CD14-positive monocyte (primary cell): ENCODE measurements around the gene PRMT2. TPM values are rescaled to one million over a fixed set of nuclear protein-coding genes. Genes with fewer than 3 reads are reported as not detected.

Experiments used
- DNase-seq, 3 donors: peaks; one replicate each; pipeline ENCODE4 v3.0.0-alpha.2; 2011 to 2022
- H2AFZ ChIP-seq: 2 replicates; pipeline ENCODE4 v1.6.0; 2012; ENCODE audit warnings: mild to moderate bottlenecking, low read depth, low read length, inconsistent platforms; ENCODE audit not compliant: insufficient read depth, poor library complexity, severe bottlenecking
- H3K27ac ChIP-seq, 2 donors: 1 replicate in 1 of 2; 2 replicates in 1 of 2; pipeline ENCODE4 v1.5.1; 2012 to 2013; ENCODE audit warnings: low read length in 2 of 2, control low read depth in 1 of 2, inconsistent platforms in 1 of 2, low read depth in 1 of 2, mild to moderate bottlenecking in 1 of 2
- H3K27me3 ChIP-seq, 2 donors: one replicate each; pipeline versions ENCODE4 v1.6.0 to v1.6.1; 2011 to 2013; ENCODE audit warnings: low read length in 2 of 2; ENCODE audit not compliant: control insufficient read depth in 2 of 2, insufficient read depth in 2 of 2
- H3K36me3 ChIP-seq, 2 donors: replicated peaks in 1 of 2; 1 replicate in 1 of 2; 2 replicates in 1 of 2; pipeline versions ENCODE4 v1.5.1 to v1.6.1; 2012 to 2013; ENCODE audit warnings: low read length in 2 of 2, control low read depth in 1 of 2, inconsistent platforms in 1 of 2, mild to moderate bottlenecking in 1 of 2; ENCODE audit not compliant: insufficient read depth in 2 of 2, control insufficient read depth in 1 of 2
- H3K4me1 ChIP-seq, 2 donors: 1 replicate in 1 of 2; 2 replicates in 1 of 2; pipeline versions ENCODE4 v1.5.1 to v1.6.1; 2012 to 2013; ENCODE audit warnings: low read length in 2 of 2, control low read depth in 1 of 2, inconsistent platforms in 1 of 2, mild to moderate bottlenecking in 1 of 2, moderate library complexity in 1 of 2; ENCODE audit not compliant: insufficient read depth in 2 of 2, control insufficient read depth in 1 of 2
- H3K4me2 ChIP-seq: replicated peaks from 2 replicates; pipeline ENCODE3; 2012; ENCODE audit warnings: low read length, moderate library complexity, mild to moderate bottlenecking; ENCODE audit not compliant: poor library complexity, severe bottlenecking; ENCODE audit errors: extremely low read depth
- H3K4me3 ChIP-seq, 3 experiments: fragments of 200-600 bp in 1 of 3; sonication (generic) in 1 of 3; replicated peaks in 1 of 3; 1 replicate in 2 of 3; 2 replicates in 1 of 3; pipeline ENCODE4 v1.5.1; 2011 to 2013; ENCODE audit warnings: low read length in 3 of 3, mild to moderate bottlenecking in 3 of 3, control low read depth in 2 of 3, low read depth in 2 of 3, inconsistent platforms in 1 of 3, moderate library complexity in 1 of 3
- H3K79me2 ChIP-seq: 2 replicates; pipeline ENCODE4 v1.6.0; 2012; ENCODE audit warnings: mild to moderate bottlenecking, control low read depth, inconsistent platforms, low read length, moderate library complexity; ENCODE audit not compliant: insufficient read depth
- H3K9ac ChIP-seq: 2 replicates; pipeline ENCODE4 v1.6.0; 2017; ENCODE audit warnings: low read length, mild to moderate bottlenecking; ENCODE audit not compliant: insufficient read depth, poor library complexity, severe bottlenecking
- H3K9me3 ChIP-seq, 2 donors: replicated peaks in 1 of 2; 1 replicate in 1 of 2; 2 replicates in 1 of 2; pipeline versions ENCODE4 v1.5.1 to v1.6.1; 2012 to 2013; ENCODE audit warnings: low read length in 2 of 2, control low read depth in 1 of 2; ENCODE audit not compliant: control insufficient read depth in 1 of 2, insufficient read depth in 1 of 2
- H4K20me1 ChIP-seq: 2 replicates; pipeline ENCODE4 v1.6.0; 2012; ENCODE audit warnings: mild to moderate bottlenecking, low read length, control low read depth, moderate library complexity; ENCODE audit not compliant: insufficient read depth
- H3K27ac Mint-ChIP-seq, 7 donors: one replicate each; pipeline ENCODE4 v1.8.0; 2020; ENCODE audit warnings: mild to moderate bottlenecking in 7 of 7, mixed read lengths in 7 of 7, moderate library complexity in 6 of 7, inconsistent platforms in 2 of 7
- H3K27me3 Mint-ChIP-seq, 3 donors: one replicate each; pipeline ENCODE4 v1.8.0; 2021 to 2022; ENCODE audit warnings: low read depth in 3 of 3, mild to moderate bottlenecking in 3 of 3, mixed read lengths in 3 of 3, moderate library complexity in 3 of 3, inconsistent platforms in 1 of 3
- H3K36me3 Mint-ChIP-seq, 2 donors: one replicate each; pipeline ENCODE4 v1.8.0; 2020; ENCODE audit warnings: mixed read lengths in 2 of 2, inconsistent platforms in 1 of 2, mild to moderate bottlenecking in 1 of 2
- H3K4me1 Mint-ChIP-seq: one replicate; pipeline ENCODE4 v1.8.0; 2020; ENCODE audit warnings: mild to moderate bottlenecking, mixed read lengths
- H3K4me3 Mint-ChIP-seq, 2 donors: one replicate each; pipeline ENCODE4 v1.8.0; 2020; ENCODE audit warnings: mild to moderate bottlenecking in 2 of 2, mixed read lengths in 2 of 2, moderate library complexity in 1 of 2
- H3K9me3 Mint-ChIP-seq, 7 donors: one replicate each; pipeline ENCODE4 v1.8.0; 2020 to 2022; ENCODE audit warnings: mixed read lengths in 7 of 7, mild to moderate bottlenecking in 6 of 7, moderate library complexity in 6 of 7, inconsistent platforms in 2 of 7
- CTCF ChIP-seq: fragments of 200-600 bp; IDR thresholded peaks from one replicate; pipeline ENCODE4 v1.8.0; 2022; ENCODE audit warnings: antibody characterized with exemption, mild to moderate bottlenecking
- WGBS: methylation state at CpG from one replicate; pipeline ENCODE4 v1.1.5; 2013; ENCODE audit warnings: missing lambda C conversion rate; ENCODE audit not compliant: insufficient coverage; 5-methylcytosine and 5-hydroxymethylcytosine counted together
- intact Hi-C, 2 donors: fragments of 100-400 bp; cut with micrococcal nuclease; formaldehyde crosslinking; loops; one replicate each; pipeline versions ENCODE4 v1.15.0 to v1.15.1; 2023
- polyA plus RNA-seq, 3 donors: library from polyadenylated mRNA; depleted of rRNA in 1 of 3; unstranded in 2 of 3; stranded (reverse) in 1 of 3; fragments of 300-500 nt in 2 of 3; fragments of >200 nt in 1 of 3; fragmentation: Illumina TruSeq in 2 of 3; gene quantifications; 1 replicate in 2 of 3; 2 replicates in 1 of 3; pipeline ENCODE4 v1.2.3, GENCODE V29; 2012 to 2021

Gene PRMT2
- polyA plus RNA-seq, 3 donors, result 71.5 to 106 (median 77.2) TPM

- no peaks in the 10 kb centered on the region for H3K9me3 ChIP-seq
- Mint-ChIP-seq H3K27me3 (peaks cover 0 to 1% (median 0%) of the 10 kb centered on the region in 3 donors), H3K4me1 (peaks cover 14% of the 10 kb centered on the region), H3K9me3 (peaks cover 0 to 2% (median 0%) of the 10 kb centered on the region in 7 donors), H3K27ac (peak overlapping the region in 2 of 7 donors; percentile 3 to 31), H3K4me3 (no peak overlapping the region), H3K36me3 (peaks cover 75 to 86% of the 10 kb centered on the region in 2 donors)
- H3K4me2 ChIP-seq, result no peak overlapping the region
- no peak overlapping the region for H3K4me3 ChIP-seq
- H3K4me1 ChIP-seq, result peaks cover 0 to 13% of the 10 kb centered on the region in 2 donors
- no peak overlapping the region for H2AFZ ChIP-seq
- DNase-seq, result no peak
- intact Hi-C loops, result no loop called here
- peaks cover 81% of the 10 kb centered on the region for H4K20me1 ChIP-seq
- H3K9ac ChIP-seq, result no peak overlapping the region
- peaks cover 69 to 82% of the 10 kb centered on the region in 2 donors for H3K36me3 ChIP-seq
- TF ChIP-seq CTCF, result no peak
- H3K79me2 ChIP-seq, result peaks cover 37% of the 10 kb centered on the region
- WGBS, result 96% methylated on average over 9 of the region's 12 CpGs
- H3K27ac ChIP-seq, result peak overlapping the region in 1 of 2 donors; percentile 6
- H3K27me3 ChIP-seq, result no peaks in the 10 kb centered on the region
Observed at GRCh38 chr21:46643379-46644177, 8.1 kb downstream of the PRMT2 start.

- TF ChIP-seq CTCF, result no peak
- Mint-ChIP-seq H3K9me3 (peaks cover 0 to 5% (median 2%) of the 10 kb centered on the region in 7 donors), H3K4me3 (no peak overlapping the region), H3K27ac (peak overlapping the region in 1 of 7 donors; percentile 10), H3K4me1 (no peaks in the 10 kb centered on the region), H3K27me3 (peaks cover 0 to 1% (median 0%) of the 10 kb centered on the region in 3 donors), H3K36me3 (peaks cover 88 to 97% of the 10 kb centered on the region in 2 donors)
- Histone ChIP-seq H3K27me3 (no peaks in the 10 kb centered on the region), H3K4me2 (no peak overlapping the region), H3K79me2 (peaks cover 30% of the 10 kb centered on the region), H4K20me1 (peaks cover 88% of the 10 kb centered on the region), H3K27ac (no peak overlapping the region), H3K36me3 (peaks cover 90 to 100% of the 10 kb centered on the region in 2 donors), H3K9me3 (no peaks in the 10 kb centered on the region), H3K9ac (no peak overlapping the region), H3K4me1 (no peaks in the 10 kb centered on the region), H2AFZ (no peak overlapping the region), H3K4me3 (no peak overlapping the region)
- WGBS, result 100% methylated on average over 3 of the region's 5 CpGs
- DNase-seq, result no peak
- intact Hi-C loops, result no loop called here
Observed at GRCh38 chr21:46645840-46646239, 10.4 kb downstream of the PRMT2 start.
